GM21825 (cell line): ENCODE data around the gene POSTN.

Experiments
- ATAC-seq: cut with Tn5 transposase; IDR thresholded peaks from one replicate; pipeline ENCODE4 v1.9.1; 2021; ENCODE audit warnings: mild to moderate bottlenecking, moderate library complexity; ENCODE audit not compliant: unreplicated experiment

The POSTN gene

GRCh38 chr13:37515226-37515625 is 83.3 kb downstream of the POSTN start:
- ATAC-seq: no peak
